ENCODE results near the gene RPP38.

Gene RPP38

GRCh38 chr10:15112657-15113056 is 15.5 kb downstream of the RPP38 start:
- no peak for DNase-seq (ENCODE audit: low spot score)

GRCh38 chr10:15113766-15114165 is 16.6 kb downstream of the RPP38 start:
- no peak for DNase-seq (ENCODE audit: low spot score)

GRCh38 chr10:15116225-15116624 is 19.1 kb downstream of the RPP38 start:
- DNase-seq (ENCODE audit: low spot score), result no peak

GRCh38 chr10:15118615-15119014 is 21.5 kb downstream of the RPP38 start:
- DNase-seq (ENCODE audit: low spot score), result no peak

GRCh38 chr10:15120523-15120922 is 23.4 kb downstream of the RPP38 start:
- no peak for DNase-seq (ENCODE audit: low spot score)

GRCh38 chr10:15121707-15122106 is 24.6 kb downstream of the RPP38 start:
- DNase-seq (ENCODE audit: low spot score), result no peak

GRCh38 chr10:15122477-15123030 is 25.4 kb downstream of the RPP38 start:
- no peak for DNase-seq (ENCODE audit: low spot score)

GRCh38 chr10:15123749-15124184 is 26.6 kb downstream of the RPP38 start:
- DNase-seq (ENCODE audit: low spot score), result no peak

GRCh38 chr10:15124190-15124589 is 27.0 kb downstream of the RPP38 start:
- no peak for DNase-seq (ENCODE audit: low spot score)

- no peak for DNase-seq (ENCODE audit: low spot score)
These were observed 27.8 kb downstream of the RPP38 start for GRCh38 chr10:15124908-15125307.

GRCh38 chr10:15131330-15131729 is 34.2 kb downstream of the RPP38 start:
- no peak for DNase-seq (ENCODE audit: low spot score)

- DNase-seq (ENCODE audit: low spot score), result no peak
These were observed 39.2 kb downstream of the RPP38 start for GRCh38 chr10:15136129-15137035.

- DNase-seq (ENCODE audit: low spot score), result no peak
These were observed 39.8 kb downstream of the RPP38 start for GRCh38 chr10:15137036-15137359.

GRCh38 chr10:15137636-15138035 is 40.5 kb downstream of the RPP38 start:
- no peak for DNase-seq (ENCODE audit: low spot score)

- no peak for DNase-seq (ENCODE audit: low spot score)
These were observed 43.5 kb downstream of the RPP38 start for GRCh38 chr10:15140698-15141097.

GRCh38 chr10:15141136-15142054 is 44.2 kb downstream of the RPP38 start:
- DNase-seq (ENCODE audit: low spot score), result no peak

- DNase-seq (ENCODE audit: low spot score), result peak; percentile 81
These were observed 47.6 kb downstream of the RPP38 start for GRCh38 chr10:15144788-15145187.

- DNase-seq (ENCODE audit: low spot score), result peak; percentile 78
These were observed 49.2 kb downstream of the RPP38 start for GRCh38 chr10:15146366-15146765.

- no peak for DNase-seq (ENCODE audit: low spot score)
These were observed 50.6 kb downstream of the RPP38 start for GRCh38 chr10:15147594-15148392.

GRCh38 chr10:15149042-15149771 is 52.1 kb downstream of the RPP38 start:
- no peak for DNase-seq (ENCODE audit: low spot score)

GRCh38 chr10:15150563-15150962 is 53.4 kb downstream of the RPP38 start:
- no peak for DNase-seq (ENCODE audit: low spot score)

Data from kidney capillary endothelial cell (primary cell).